ENCODE measurements around the gene ZNF777. TPM values are rescaled to one million over a fixed set of nuclear protein-coding genes. Genes with fewer than 3 reads are reported as not detected.

ZNF777 gene
- total RNA-seq, 2 donors from 2014 or later, result 6.0 to 8.4 TPM

GRCh38 chr7:149475121-149476045 lies 14.5 kb upstream of the ZNF777 start:
- no peak for DNase-seq (ENCODE audit: low spot score)
- H3K4me3 ChIP-seq, result no peak overlapping the region
- peaks cover 57% of the 10 kb centered on the region for H3K36me3 ChIP-seq
- no peak overlapping the region for H3K27ac ChIP-seq
- H3K9me3 ChIP-seq, result peaks cover 0 to 9% of the 10 kb centered on the region in 2 donors
- no peaks in the 10 kb centered on the region for H3K27me3 ChIP-seq
- no peak for TF ChIP-seq CTCF (IDR thresholded peaks at IDR 0.05)
- H3K4me1 ChIP-seq, result no peaks in the 10 kb centered on the region

GRCh38 chr7:149474309-149475120 lies 13.7 kb upstream of the ZNF777 start:
- peaks cover 0 to 9% of the 10 kb centered on the region in 2 donors for H3K9me3 ChIP-seq
- DNase-seq (ENCODE audit: low spot score), result no peak

GRCh38 chr7:149473251-149473650 lies 12.4 kb upstream of the ZNF777 start:
- DNase-seq (ENCODE audit: low spot score), result no peak
- H3K36me3 ChIP-seq, result peaks cover 53% of the 10 kb centered on the region
- no peaks in the 10 kb centered on the region for H3K27me3 ChIP-seq
- H3K4me3 ChIP-seq, result no peak overlapping the region
- H3K4me1 ChIP-seq, result no peaks in the 10 kb centered on the region
- H3K9me3 ChIP-seq, result no peaks in the 10 kb centered on the region
- H3K27ac ChIP-seq, result no peak overlapping the region
- TF ChIP-seq CTCF (IDR thresholded peaks at IDR 0.05), result no peak

More at GRCh38 chr7:149474309-149475120, 13.7 kb upstream of the ZNF777 start:
- H3K4me1 ChIP-seq, result no peaks in the 10 kb centered on the region
- TF ChIP-seq CTCF (IDR thresholded peaks at IDR 0.05), result no peak
- no peaks in the 10 kb centered on the region for H3K27me3 ChIP-seq
- H3K36me3 ChIP-seq, result peaks cover 57% of the 10 kb centered on the region
- H3K27ac ChIP-seq, result no peak overlapping the region
- H3K4me3 ChIP-seq, result no peak overlapping the region

- Histone ChIP-seq H3K4me1 (no peaks in the 10 kb centered on the region), H3K27ac (no peak overlapping the region), H3K4me3 (no peak overlapping the region), H3K27me3 (no peaks in the 10 kb centered on the region), H3K9me3 (no peaks in the 10 kb centered on the region), H3K36me3 (peaks cover 42% of the 10 kb centered on the region)
- no peak for DNase-seq (ENCODE audit: low spot score)
- no peak for TF ChIP-seq CTCF (IDR thresholded peaks at IDR 0.05)
Measured at GRCh38 chr7:149471289-149471953, 10.6 kb upstream of the ZNF777 start.

- Histone ChIP-seq H3K27ac (no peak overlapping the region), H3K4me3 (no peak overlapping the region), H3K9me3 (no peaks in the 10 kb centered on the region), H3K4me1 (no peaks in the 10 kb centered on the region), H3K27me3 (no peaks in the 10 kb centered on the region), H3K36me3 (peaks cover 29% of the 10 kb centered on the region)
- no peak for TF ChIP-seq CTCF (IDR thresholded peaks at IDR 0.05)
- no peak for DNase-seq (ENCODE audit: low spot score)
Measured at GRCh38 chr7:149469806-149470205, 8.9 kb upstream of the ZNF777 start.

All from right atrium auricular region (tissue), 2 donors.